Esophagus muscularis mucosa (tissue), 3 donors: ENCODE results near the gene NLK.
"Not testable (repeated sequence)": the region's sequence is repeated elsewhere in the genome, so short reads cannot be mapped to it uniquely, and the experiment has no call there.

Source experiments
- CTCF ChIP-seq, 3 experiments: fragments of 200-600 bp in 2 of 3; fragments of 450-650 bp in 1 of 3; sonication (generic) in 2 of 3; IDR thresholded peaks; one replicate each; pipeline ENCODE4 v1.5.1; 2017 to 2019; ENCODE audit warnings: antibody characterized with exemption in 3 of 3, mild to moderate bottlenecking in 2 of 3, moderate library complexity in 1 of 3
- POLR2AphosphoS5 ChIP-seq, 2 donors: sonication (generic); formaldehyde crosslinking; IDR thresholded peaks; one replicate each; pipeline ENCODE4 v1.6.1; 2017; ENCODE audit warnings: antibody characterized with exemption in 2 of 2

GRCh38 chr17:28235066-28235700 lies 192.7 kb downstream of the NLK start:
- not testable (repeated sequence) for TF ChIP-seq POLR2AphosphoS5, CTCF (IDR thresholded peaks at IDR 0.05)
